ENCODE data around the gene PPP1R9A. TPM values are rescaled to one million over a fixed set of nuclear protein-coding genes. Genes with fewer than 3 reads are reported as not detected.
A peak's percentile ranks its signal among the peaks of the same experiment; 100 is the strongest.

Gene PPP1R9A
- 10 to 100 TPM; 15.7 to 37.6 (median 27.6) TPM for total RNA-seq

GRCh38 chr7:94907026-94907810 lies at the start of gene PPP1R9A:
Gene PPP1R9A, plus strand, starts transcription at chr7:94907594. Its CDS starts 2,520 bp downstream, at chr7:94910114.
- DNase-seq (ENCODE audit: low spot score in 2 of 2): no peak
- 23 to 32% methylated on average over 14 to 20 of the region's 36 CpGs for WGBS, 2 donors
- peak within 1 kb of the TSS; percentile 66 to 91 (median 84) for H3K27ac ChIP-seq
- no peaks in the 10 kb centered on the region for H3K9me3 ChIP-seq
- peaks cover 0 to 27% (median 0%) of the 10 kb centered on the region in 4 donors for H3K4me1 ChIP-seq
- H3K27me3 ChIP-seq: no peaks in the 10 kb centered on the region
- no peaks in the 10 kb centered on the region for H3K36me3 ChIP-seq
- H3K4me3 ChIP-seq: peak within 1 kb of the TSS; percentile 40 to 65 (median 59)
- TF ChIP-seq POLR2A (IDR thresholded peaks at IDR 0.05): no peak
- peak in 4 of 5 experiments; percentile 28 to 40 (median 31) for TF ChIP-seq CTCF (IDR thresholded peaks at IDR 0.05)
- peak in 1 of 2 donors; percentile 6 for TF ChIP-seq EP300 (IDR thresholded peaks at IDR 0.05)

GRCh38 chr7:94871132-94871531 lies 36.3 kb upstream of the PPP1R9A start:
- Histone ChIP-seq H3K36me3 (no peaks in the 10 kb centered on the region), H3K9me3 (peaks cover 0 to 6% (median 0%) of the 10 kb centered on the region in 4 donors)
- TF ChIP-seq CTCF (IDR thresholded peaks at IDR 0.05) (no peak), POLR2A (IDR thresholded peaks at IDR 0.05) (no peak)

DNA sequence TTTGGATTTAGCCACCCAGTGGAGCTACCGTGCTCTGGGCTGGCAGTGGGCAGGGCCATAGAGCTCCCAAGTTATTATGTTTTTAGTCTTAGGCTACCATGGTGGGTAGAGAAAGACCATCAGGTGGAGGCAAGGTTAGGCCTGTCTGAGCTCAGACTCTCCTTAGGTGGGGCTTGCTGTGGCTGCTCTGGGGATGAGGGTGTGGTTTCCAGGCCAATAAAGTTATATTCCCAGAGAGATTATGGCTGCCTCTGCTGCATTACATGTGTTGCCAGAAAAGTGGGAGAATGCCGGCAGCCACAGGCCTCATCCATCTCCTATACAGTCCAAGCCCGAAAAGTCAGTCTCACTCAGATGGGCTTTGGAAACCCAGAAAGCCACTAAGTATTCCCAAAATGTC lies 34.2 kb upstream of the PPP1R9A start:
- TF ChIP-seq EP300 (IDR thresholded peaks at IDR 0.05) (no peak), POLR2A (IDR thresholded peaks at IDR 0.05) (no peak), CTCF (IDR thresholded peaks at IDR 0.05) (no peak)
- Histone ChIP-seq H3K4me3 (no peak overlapping the region), H3K27ac (no peak overlapping the region), H3K4me1 (no peaks in the 10 kb centered on the region), H3K9me3 (peaks cover 0 to 12% (median 0%) of the 10 kb centered on the region in 4 donors), H3K36me3 (no peaks in the 10 kb centered on the region), H3K27me3 (no peaks in the 10 kb centered on the region)
- 81 to 83% methylated on average over 3 of the region's 3 CpGs for WGBS, 2 donors
- DNase-seq (ENCODE audit: low spot score in 2 of 2): no peak

More at GRCh38 chr7:94871132-94871531, 36.3 kb upstream of the PPP1R9A start:
- H3K27me3 ChIP-seq: no peaks in the 10 kb centered on the region
- no peak overlapping the region for H3K27ac ChIP-seq
- H3K4me3 ChIP-seq: no peak overlapping the region
- no peaks in the 10 kb centered on the region for H3K4me1 ChIP-seq
- no peak for DNase-seq (ENCODE audit: low spot score in 2 of 2)

DNA sequence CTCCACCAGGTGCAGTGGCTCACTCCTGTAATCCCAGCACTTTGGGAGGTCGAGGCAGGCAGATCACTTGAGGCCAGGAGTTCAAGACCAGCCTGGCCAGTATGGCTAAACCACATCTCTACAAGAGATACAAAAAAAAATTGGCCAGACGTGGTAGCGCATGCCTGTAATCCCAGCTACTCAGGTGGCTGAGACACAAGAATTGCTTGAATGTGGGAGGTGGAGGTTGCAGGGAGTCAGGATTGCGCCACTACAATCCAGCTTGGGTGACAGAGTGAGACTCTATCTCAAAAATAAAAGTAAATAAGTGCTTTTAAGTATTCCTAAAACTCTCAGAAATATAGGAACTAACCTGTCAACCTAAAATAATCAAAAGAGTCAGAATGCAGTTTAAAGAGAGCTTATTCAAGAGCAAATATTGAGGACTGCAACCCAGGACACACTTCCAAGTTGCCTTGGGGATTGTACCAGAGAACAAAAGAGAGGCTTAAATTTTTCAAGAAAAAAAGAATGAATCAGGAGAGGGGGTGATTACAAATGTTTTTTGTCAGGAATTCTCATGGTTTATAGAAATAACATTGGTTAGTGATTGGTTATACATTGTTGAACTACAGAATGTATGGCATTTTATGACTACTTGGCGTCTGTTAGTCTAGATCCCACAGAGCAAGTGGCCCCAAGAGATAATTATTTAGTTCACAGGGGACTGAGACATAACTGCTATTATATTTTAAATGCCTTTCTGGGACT lies 33.2 kb upstream of the PPP1R9A start:
- no peak for TF ChIP-seq POLR2A (IDR thresholded peaks at IDR 0.05)
- Histone ChIP-seq H3K36me3 (no peaks in the 10 kb centered on the region), H3K27ac (no peak overlapping the region)

GRCh38 chr7:94875201-94875600 lies 32.2 kb upstream of the PPP1R9A start:
- Histone ChIP-seq H3K4me3 (no peak overlapping the region), H3K27me3 (no peaks in the 10 kb centered on the region), H3K27ac (no peak overlapping the region), H3K9me3 (peaks cover 0 to 9% (median 0%) of the 10 kb centered on the region in 4 donors), H3K4me1 (no peaks in the 10 kb centered on the region), H3K36me3 (no peaks in the 10 kb centered on the region)
- TF ChIP-seq EP300 (IDR thresholded peaks at IDR 0.05): no peak
- TF ChIP-seq CTCF (IDR thresholded peaks at IDR 0.05): no peak
- TF ChIP-seq POLR2A (IDR thresholded peaks at IDR 0.05): no peak
- DNase-seq (ENCODE audit: low spot score in 2 of 2): no peak

More for the DNA sequence above, 33.2 kb upstream of the PPP1R9A start:
- Histone ChIP-seq H3K4me3 (no peak overlapping the region), H3K9me3 (peaks cover 0 to 13% (median 0%) of the 10 kb centered on the region in 4 donors), H3K4me1 (no peaks in the 10 kb centered on the region), H3K27me3 (no peaks in the 10 kb centered on the region)
- 83 to 93% methylated on average over 5 of the region's 5 CpGs for WGBS, 2 donors
- DNase-seq (ENCODE audit: low spot score in 2 of 2): no peak

All from tibial nerve (tissue), 4 donors.